ENCODE results near the gene CDCP2.
"Not testable (repeated sequence)": the region's sequence is repeated elsewhere in the genome, so short reads cannot be mapped to it uniquely, and the experiment has no call there.

CDCP2 gene

GRCh38 chr1:54111624-54112023 lies 41.2 kb downstream of the CDCP2 start:
- no peak for TF ChIP-seq FOXP2 (optimal IDR thresholded peaks at IDR 0.05; ENCODE audit: control extremely low read depth, extremely low read length, insufficient read depth)
- TF ChIP-seq EZH2 (IDR thresholded peaks at IDR 0.05): no peak
- no peak for TF ChIP-seq POLR2AphosphoS5 (IDR thresholded peaks at IDR 0.05; ENCODE audit: borderline replicate concordance, low read depth, low read length)
- H3K9me3 ChIP-seq (ENCODE audit: low read depth, low read length): no peaks in the 10 kb centered on the region
- H3K4me3 ChIP-seq: no peak overlapping the region
- H3K27ac ChIP-seq: no peak overlapping the region
- no peaks in the 10 kb centered on the region for H3K36me3 ChIP-seq (ENCODE audit: insufficient read depth, low read length)
- DNase-seq (ENCODE audit: low read depth, low spot score): no peak
- no peak overlapping the region for H3K9ac ChIP-seq (ENCODE audit: insufficient read length)

DNA sequence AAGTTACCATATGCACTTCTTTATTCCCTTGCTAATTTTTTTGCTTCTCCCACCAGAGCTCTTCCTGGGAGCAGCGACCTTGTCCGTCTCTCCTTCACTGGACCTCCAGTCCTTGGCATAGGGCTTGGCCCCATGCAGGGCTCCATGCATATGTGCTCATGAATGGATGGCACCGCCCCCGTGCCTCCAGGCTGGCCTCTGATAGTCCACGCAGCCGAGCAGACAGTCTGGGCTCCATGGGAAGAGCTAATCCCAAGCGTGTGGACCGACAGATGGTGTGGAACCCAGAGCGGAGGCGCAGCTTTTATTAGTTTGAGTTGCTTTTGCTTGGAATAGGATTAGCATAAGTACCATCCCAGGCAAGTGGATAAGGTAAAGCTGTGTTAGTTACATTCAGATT lies 41.8 kb downstream of the CDCP2 start:
- Histone ChIP-seq H3K36me3 (ENCODE audit: insufficient read depth, low read length) (no peaks in the 10 kb centered on the region), H3K27ac (no peak overlapping the region), H3K9ac (ENCODE audit: insufficient read length) (no peak overlapping the region), H3K9me3 (ENCODE audit: low read depth, low read length) (no peaks in the 10 kb centered on the region), H3K4me3 (no peak overlapping the region)
- no peak for DNase-seq (ENCODE audit: low read depth, low spot score)
- TF ChIP-seq FOXP2 (optimal IDR thresholded peaks at IDR 0.05; ENCODE audit: control extremely low read depth, extremely low read length, insufficient read depth): no peak
- no peak for TF ChIP-seq EZH2 (IDR thresholded peaks at IDR 0.05)
- no peak for TF ChIP-seq POLR2AphosphoS5 (IDR thresholded peaks at IDR 0.05; ENCODE audit: borderline replicate concordance, low read depth, low read length)

DNA sequence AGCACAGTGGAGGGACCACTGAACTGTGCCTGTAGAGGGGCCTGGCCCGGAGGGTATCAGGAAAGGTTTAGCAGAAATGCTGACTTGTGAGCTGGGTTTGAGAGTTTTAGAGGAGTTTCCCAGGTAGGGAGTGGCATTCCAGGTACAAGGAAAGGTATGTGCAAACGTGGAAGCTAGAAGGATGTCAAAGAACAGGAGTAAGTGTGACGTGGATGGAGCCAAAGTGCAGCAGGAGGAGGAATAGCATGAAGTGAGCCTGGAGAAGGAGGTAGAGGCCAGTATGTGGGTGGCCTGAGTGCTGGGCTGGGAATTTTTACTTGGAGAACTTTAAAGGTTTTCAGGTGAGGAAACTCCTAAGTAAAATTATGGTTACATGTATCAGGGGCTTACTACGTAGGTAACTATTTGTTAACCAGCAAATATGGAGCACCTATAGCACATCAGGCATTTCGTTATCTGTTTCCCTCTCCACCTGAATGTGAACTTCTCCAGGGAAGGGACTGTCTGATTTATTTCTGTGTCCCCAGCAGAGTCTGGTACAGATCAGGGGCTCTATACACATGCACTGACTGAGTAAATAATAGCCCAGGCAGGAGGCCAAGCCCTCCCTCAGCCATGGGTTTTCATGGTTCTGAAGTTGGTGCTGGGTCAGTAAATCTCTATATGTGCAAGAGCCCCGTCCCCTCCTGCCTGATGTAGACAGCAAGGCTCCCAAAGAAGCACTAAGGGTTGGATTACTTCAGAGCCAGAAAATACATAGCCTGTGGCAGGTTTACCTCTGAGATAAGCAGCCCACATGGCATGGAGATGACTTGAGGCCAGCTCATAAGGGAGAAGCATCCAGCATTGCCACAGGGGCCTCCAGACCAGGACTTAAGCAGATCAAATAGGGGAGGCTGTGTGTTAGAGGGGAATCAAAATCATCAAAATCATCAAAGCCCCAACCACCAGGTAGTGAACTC lies 43.4 kb downstream of the CDCP2 start:
- TF ChIP-seq POLR2AphosphoS5 (IDR thresholded peaks at IDR 0.05; ENCODE audit: borderline replicate concordance, low read depth, low read length) (no peak), EZH2 (IDR thresholded peaks at IDR 0.05) (no peak)
- H3K9ac ChIP-seq (ENCODE audit: insufficient read length): no peak overlapping the region
- no peaks in the 10 kb centered on the region for H3K36me3 ChIP-seq (ENCODE audit: insufficient read depth, low read length)
- no peak for DNase-seq (ENCODE audit: low read depth, low spot score)
- H3K27ac ChIP-seq: no peak overlapping the region
- H3K9me3 ChIP-seq (ENCODE audit: low read depth, low read length): no peaks in the 10 kb centered on the region
- no peak overlapping the region for H3K4me3 ChIP-seq

- H3K9ac ChIP-seq (ENCODE audit: insufficient read length): no peak overlapping the region
- H3K36me3 ChIP-seq (ENCODE audit: insufficient read depth, low read length): no peaks in the 10 kb centered on the region
- no peak overlapping the region for H3K4me3 ChIP-seq
- H3K27ac ChIP-seq: no peak overlapping the region
- TF ChIP-seq POLR2AphosphoS5 (IDR thresholded peaks at IDR 0.05; ENCODE audit: borderline replicate concordance, low read depth, low read length) (no peak), EZH2 (IDR thresholded peaks at IDR 0.05) (no peak), FOXP2 (optimal IDR thresholded peaks at IDR 0.05; ENCODE audit: control extremely low read depth, extremely low read length, insufficient read depth) (no peak)
- no peaks in the 10 kb centered on the region for H3K9me3 ChIP-seq (ENCODE audit: low read depth, low read length)
- no peak for DNase-seq (ENCODE audit: low read depth, low spot score)
Measured at GRCh38 chr1:54108156-54108555, 44.6 kb downstream of the CDCP2 start.

DNA sequence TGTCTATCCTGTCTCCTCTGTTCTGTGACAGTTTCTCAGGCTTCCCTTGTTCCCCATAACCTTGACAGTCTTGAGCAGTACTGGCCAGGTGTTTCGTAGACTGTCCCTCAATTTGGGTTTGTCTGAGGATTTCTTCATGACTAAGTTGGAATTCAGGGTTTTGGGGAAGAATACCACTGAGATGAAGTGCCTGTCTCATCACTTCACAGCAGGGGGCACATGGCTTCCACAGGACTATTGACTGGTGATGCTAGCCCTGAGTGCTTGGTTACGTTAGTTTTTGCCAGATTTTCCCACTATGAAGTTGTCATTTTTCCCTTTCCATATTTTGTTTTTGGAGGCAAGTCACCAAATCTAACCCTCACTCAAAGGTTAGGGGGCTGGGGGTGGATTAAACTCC lies 45.7 kb downstream of the CDCP2 start:
- H3K27ac ChIP-seq: no peak overlapping the region
- DNase-seq (ENCODE audit: low read depth, low spot score): no peak
- H3K9ac ChIP-seq (ENCODE audit: insufficient read length): no peak overlapping the region
- TF ChIP-seq POLR2AphosphoS5 (IDR thresholded peaks at IDR 0.05; ENCODE audit: borderline replicate concordance, low read depth, low read length): no peak
- TF ChIP-seq EZH2 (IDR thresholded peaks at IDR 0.05): no peak
- TF ChIP-seq FOXP2 (optimal IDR thresholded peaks at IDR 0.05; ENCODE audit: control extremely low read depth, extremely low read length, insufficient read depth): no peak
- no peak overlapping the region for H3K4me3 ChIP-seq
- no peaks in the 10 kb centered on the region for H3K36me3 ChIP-seq (ENCODE audit: insufficient read depth, low read length)
- H3K9me3 ChIP-seq (ENCODE audit: low read depth, low read length): no peaks in the 10 kb centered on the region

DNA sequence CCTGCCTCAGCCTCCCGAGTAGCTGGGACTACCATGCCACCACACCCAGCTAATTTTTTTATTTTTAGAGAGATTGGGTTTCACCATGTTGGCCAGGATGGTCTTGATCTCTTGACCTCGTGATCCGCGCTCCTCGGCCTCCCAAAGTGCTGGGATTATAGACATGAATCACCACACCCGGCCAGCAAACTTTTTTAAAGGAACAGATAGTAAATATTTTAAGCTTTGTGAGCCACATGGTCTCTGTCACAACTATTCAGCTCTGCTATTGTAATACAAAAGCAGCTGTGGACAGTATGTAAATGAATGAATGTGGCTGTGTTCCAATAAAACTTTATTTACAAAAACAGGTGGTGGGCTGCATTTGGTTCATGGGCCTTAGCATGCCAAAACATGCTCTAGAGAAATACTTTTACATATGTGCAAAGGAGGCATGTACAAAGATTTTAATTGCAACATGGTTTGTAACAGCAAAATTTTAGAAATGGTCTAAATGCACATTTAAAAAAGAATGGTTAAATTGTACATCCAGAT lies 47.0 kb downstream of the CDCP2 start:
- no peak for TF ChIP-seq FOXP2 (optimal IDR thresholded peaks at IDR 0.05; ENCODE audit: control extremely low read depth, extremely low read length, insufficient read depth)
- TF ChIP-seq POLR2AphosphoS5 (IDR thresholded peaks at IDR 0.05; ENCODE audit: borderline replicate concordance, low read depth, low read length): no peak
- TF ChIP-seq EZH2 (IDR thresholded peaks at IDR 0.05): no peak
- no peaks in the 10 kb centered on the region for H3K36me3 ChIP-seq (ENCODE audit: insufficient read depth, low read length)
- H3K9me3 ChIP-seq (ENCODE audit: low read depth, low read length): no peaks in the 10 kb centered on the region
- H3K27ac ChIP-seq: no peak overlapping the region
- no peak overlapping the region for H3K9ac ChIP-seq (ENCODE audit: insufficient read length)
- no peak for DNase-seq (ENCODE audit: low read depth, low spot score)
- H3K4me3 ChIP-seq: no peak overlapping the region

DNA sequence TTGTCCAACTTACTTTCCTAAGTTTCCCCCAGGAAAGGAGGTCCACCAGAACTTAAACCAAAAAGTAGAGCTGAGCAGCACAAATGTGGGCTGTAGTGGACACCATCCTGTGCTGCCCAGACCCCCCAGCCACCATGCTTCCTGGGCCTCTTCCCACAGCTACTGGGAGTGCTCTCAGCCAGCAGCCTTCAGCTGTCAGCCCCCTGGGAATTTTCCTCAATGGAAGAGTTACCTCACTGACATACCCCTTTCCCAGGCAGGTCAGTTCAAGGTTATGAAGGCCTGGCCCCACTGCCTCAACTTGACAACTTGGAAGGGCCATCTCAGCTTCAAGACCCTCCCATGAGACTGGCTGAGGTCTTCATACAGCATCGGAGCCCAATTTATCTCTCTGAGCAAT lies 47.7 kb downstream of the CDCP2 start:
- no peak overlapping the region for H3K4me3 ChIP-seq
- H3K9me3 ChIP-seq (ENCODE audit: low read depth, low read length): no peaks in the 10 kb centered on the region
- no peak overlapping the region for H3K27ac ChIP-seq
- no peak for DNase-seq (ENCODE audit: low read depth, low spot score)
- no peaks in the 10 kb centered on the region for H3K36me3 ChIP-seq (ENCODE audit: insufficient read depth, low read length)
- H3K9ac ChIP-seq (ENCODE audit: insufficient read length): no peak overlapping the region
- no peak for TF ChIP-seq POLR2AphosphoS5 (IDR thresholded peaks at IDR 0.05; ENCODE audit: borderline replicate concordance, low read depth, low read length)
- no peak for TF ChIP-seq FOXP2 (optimal IDR thresholded peaks at IDR 0.05; ENCODE audit: control extremely low read depth, extremely low read length, insufficient read depth)
- no peak for TF ChIP-seq EZH2 (IDR thresholded peaks at IDR 0.05)

DNA sequence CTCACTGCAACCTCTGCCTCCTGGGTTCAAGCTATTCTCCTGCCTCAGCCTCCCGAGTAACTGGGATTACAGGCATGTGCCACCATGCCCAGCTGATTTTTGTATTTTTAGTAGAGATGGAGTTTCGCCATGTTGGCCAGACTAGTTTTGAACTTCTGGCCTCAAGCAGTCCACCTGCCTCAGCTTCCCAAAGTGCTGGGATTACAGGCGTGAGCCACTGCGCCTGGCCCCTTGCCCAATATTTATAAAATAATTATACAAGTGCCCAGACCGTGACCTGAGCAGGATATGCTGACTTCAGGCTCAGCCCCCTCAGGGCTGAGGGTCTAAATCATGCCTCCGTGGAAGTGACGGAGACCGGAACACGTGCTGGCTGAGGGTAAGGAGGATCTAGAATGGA lies 48.2 kb downstream of the CDCP2 start:
- not testable (repeated sequence) for H3K9me3 ChIP-seq (ENCODE audit: low read depth, low read length); H3K36me3 ChIP-seq (ENCODE audit: insufficient read depth, low read length); H3K27ac ChIP-seq; DNase-seq (ENCODE audit: low read depth, low spot score); H3K9ac ChIP-seq (ENCODE audit: insufficient read length); H3K4me3 ChIP-seq

DNA sequence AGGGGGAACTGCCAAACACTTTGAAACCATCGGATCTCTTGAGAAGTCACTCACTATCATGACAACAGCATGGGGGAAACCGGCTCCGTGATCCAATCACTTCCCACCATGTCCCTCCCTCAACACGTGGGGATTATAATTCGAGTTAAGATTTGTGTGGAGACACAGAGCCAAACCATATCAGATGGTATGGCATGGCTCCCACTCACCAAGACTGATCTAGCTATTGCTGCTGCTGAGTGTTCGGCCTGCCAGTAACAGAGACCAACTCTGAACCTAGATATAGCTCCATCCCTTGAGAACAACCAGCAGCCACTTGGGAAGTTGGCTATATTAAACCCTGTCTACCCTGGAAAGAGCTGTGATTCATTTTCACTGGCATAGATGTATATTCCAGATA lies 49.4 kb downstream of the CDCP2 start:
- Histone ChIP-seq H3K36me3 (ENCODE audit: insufficient read depth, low read length) (no peaks in the 10 kb centered on the region), H3K27ac (no peak overlapping the region), H3K4me3 (no peak overlapping the region), H3K9ac (ENCODE audit: insufficient read length) (no peak overlapping the region), H3K9me3 (ENCODE audit: low read depth, low read length) (no peaks in the 10 kb centered on the region)
- TF ChIP-seq FOXP2 (optimal IDR thresholded peaks at IDR 0.05; ENCODE audit: control extremely low read depth, extremely low read length, insufficient read depth) (no peak), EZH2 (IDR thresholded peaks at IDR 0.05) (no peak), POLR2AphosphoS5 (IDR thresholded peaks at IDR 0.05; ENCODE audit: borderline replicate concordance, low read depth, low read length) (no peak)
- DNase-seq (ENCODE audit: low read depth, low spot score): no peak
